Measurements from ENCODE around the gene SELE.
"Not testable (repeated sequence)": the region's sequence is repeated elsewhere in the genome, so short reads cannot be mapped to it uniquely, and the experiment has no call there.

SELE gene

GRCh38 chr1:169715100-169715499 is 18.8 kb downstream of the SELE start:
- not testable (repeated sequence) for DNase-seq

- DNase-seq, result not testable (repeated sequence)
These were observed 20.8 kb downstream of the SELE start for GRCh38 chr1:169713090-169713489.

- no peak for DNase-seq
These were observed 21.6 kb downstream of the SELE start for GRCh38 chr1:169712309-169712631.

- DNase-seq, result peak; percentile 78 to 79
These were observed 22.2 kb downstream of the SELE start, which contains the start of gene SELL for GRCh38 chr1:169711469-169712308. Gene SELL, minus strand, starts transcription at chr1:169711620. Its CDS starts 122 bp downstream, at chr1:169711498.

- no peak for DNase-seq
These were observed 25.2 kb downstream of the SELE start for GRCh38 chr1:169708647-169709046.

GRCh38 chr1:169707912-169708604 is 25.8 kb downstream of the SELE start:
- DNase-seq, result no peak

- no peak for DNase-seq
These were observed 29.1 kb downstream of the SELE start for GRCh38 chr1:169704797-169705196.

GRCh38 chr1:169701261-169702005 is 32.4 kb downstream of the SELE start:
- DNase-seq, result no peak

GRCh38 chr1:169699707-169700106 is 34.2 kb downstream of the SELE start:
- no peak for DNase-seq

- DNase-seq, result peak; percentile 20 to 26
These were observed 34.9 kb downstream of the SELE start for GRCh38 chr1:169698976-169699375.

GRCh38 chr1:169697755-169698154 is 36.1 kb downstream of the SELE start:
- no peak for DNase-seq

GRCh38 chr1:169696273-169697100 is 37.4 kb downstream of the SELE start:
- DNase-seq, result peak; percentile 61 to 64

- DNase-seq, result no peak
These were observed 39.4 kb downstream of the SELE start for GRCh38 chr1:169694304-169695075.

- no peak for DNase-seq
These were observed 41.0 kb downstream of the SELE start for GRCh38 chr1:169692756-169693460.

- DNase-seq, result no peak
These were observed 43.4 kb downstream of the SELE start for GRCh38 chr1:169690489-169690888.

GRCh38 chr1:169689395-169689794 is 44.5 kb downstream of the SELE start:
- no peak for DNase-seq

- not testable (repeated sequence) for DNase-seq
These were observed 45.5 kb downstream of the SELE start for GRCh38 chr1:169688377-169688776.

GRCh38 chr1:169683661-169684060 is 50.2 kb downstream of the SELE start:
- no peak for DNase-seq

- DNase-seq, result not testable (repeated sequence)
These were observed 50.7 kb downstream of the SELE start for GRCh38 chr1:169683168-169683567.

- DNase-seq, result no peak
These were observed 51.8 kb downstream of the SELE start for GRCh38 chr1:169682071-169682470.

- no peak for DNase-seq
These were observed 52.7 kb downstream of the SELE start for GRCh38 chr1:169681140-169681539.
